ENCODE measurements around the gene FAM20C. TPM values are rescaled to one million over a fixed set of nuclear protein-coding genes. Genes with fewer than 3 reads are reported as not detected.

The FAM20C gene
- total RNA-seq, 1 donor from 2014 or later = 0.11 TPM

- POLR2A ChIA-PET = no interaction called here
- no peak for ATAC-seq (ENCODE audit: low read depth)
Measured at GRCh38 chr7:272631-273030, 80.3 kb downstream of the FAM20C start.

DNA sequence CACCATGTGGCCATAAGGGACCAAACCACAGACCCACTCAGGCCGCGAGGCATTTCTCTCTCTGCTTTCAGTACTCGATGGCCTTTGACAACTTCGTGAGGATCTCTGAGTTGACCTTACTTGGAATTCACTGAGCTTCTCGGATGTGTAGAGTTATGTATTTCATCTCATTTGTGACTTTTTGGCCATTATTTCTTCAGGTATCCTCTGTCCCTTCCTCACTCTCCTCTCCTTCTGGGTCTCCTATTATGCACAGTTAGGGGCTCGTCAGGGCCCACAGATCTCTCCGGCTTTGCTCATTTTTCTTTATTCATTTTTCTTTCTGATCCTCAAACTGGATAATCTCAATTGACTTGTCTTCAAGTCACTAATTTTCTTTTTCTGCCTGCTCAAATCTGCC is 81.0 kb downstream of the FAM20C start:
- Mint-ChIP-seq H3K4me3 (no peak overlapping the region), H3K36me3 (ENCODE audit: low read depth) (no peaks in the 10 kb centered on the region), H3K4me1 (no peaks in the 10 kb centered on the region), H3K27ac (no peak overlapping the region), H3K9me3 (peaks cover 18% of the 10 kb centered on the region), H3K27me3 (peaks cover 2% of the 10 kb centered on the region)
- ChIA-PET CTCF (no interaction called here), POLR2A (no interaction called here)
- intact Hi-C loops (cut with micrococcal nuclease) = no loop called here
- ATAC-seq (ENCODE audit: low read depth) (no peak), DNase-seq (no peak)
- TF ChIP-seq, protein P1, sequence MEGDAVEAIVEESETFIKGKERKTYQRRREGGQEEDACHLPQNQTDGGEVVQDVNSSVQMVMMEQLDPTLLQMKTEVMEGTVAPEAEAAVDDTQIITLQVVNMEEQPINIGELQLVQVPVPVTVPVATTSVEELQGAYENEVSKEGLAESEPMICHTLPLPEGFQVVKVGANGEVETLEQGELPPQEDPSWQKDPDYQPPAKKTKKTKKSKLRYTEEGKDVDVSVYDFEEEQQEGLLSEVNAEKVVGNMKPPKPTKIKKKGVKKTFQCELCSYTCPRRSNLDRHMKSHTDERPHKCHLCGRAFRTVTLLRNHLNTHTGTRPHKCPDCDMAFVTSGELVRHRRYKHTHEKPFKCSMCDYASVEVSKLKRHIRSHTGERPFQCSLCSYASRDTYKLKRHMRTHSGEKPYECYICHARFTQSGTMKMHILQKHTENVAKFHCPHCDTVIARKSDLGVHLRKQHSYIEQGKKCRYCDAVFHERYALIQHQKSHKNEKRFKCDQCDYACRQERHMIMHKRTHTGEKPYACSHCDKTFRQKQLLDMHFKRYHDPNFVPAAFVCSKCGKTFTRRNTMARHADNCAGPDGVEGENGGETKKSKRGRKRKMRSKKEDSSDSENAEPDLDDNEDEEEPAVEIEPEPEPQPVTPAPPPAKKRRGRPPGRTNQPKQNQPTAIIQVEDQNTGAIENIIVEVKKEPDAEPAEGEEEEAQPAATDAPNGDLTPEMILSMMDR (IDR thresholded peaks at IDR 0.05) = no peak

More at GRCh38 chr7:272631-273030, 80.3 kb downstream of the FAM20C start:
- intact Hi-C loops (cut with micrococcal nuclease) = no loop called here
- no peaks in the 10 kb centered on the region for H3K4me1 Mint-ChIP-seq
- H3K27ac Mint-ChIP-seq = no peak overlapping the region
- no peaks in the 10 kb centered on the region for H3K36me3 Mint-ChIP-seq (ENCODE audit: low read depth)
- TF ChIP-seq, protein P1 (IDR thresholded peaks at IDR 0.05) = no peak
- H3K9me3 Mint-ChIP-seq = peaks cover 18% of the 10 kb centered on the region
- no peak overlapping the region for H3K4me3 Mint-ChIP-seq
- DNase-seq = no peak
- CTCF ChIA-PET = no interaction called here
- peaks cover 2% of the 10 kb centered on the region for H3K27me3 Mint-ChIP-seq

DNA sequence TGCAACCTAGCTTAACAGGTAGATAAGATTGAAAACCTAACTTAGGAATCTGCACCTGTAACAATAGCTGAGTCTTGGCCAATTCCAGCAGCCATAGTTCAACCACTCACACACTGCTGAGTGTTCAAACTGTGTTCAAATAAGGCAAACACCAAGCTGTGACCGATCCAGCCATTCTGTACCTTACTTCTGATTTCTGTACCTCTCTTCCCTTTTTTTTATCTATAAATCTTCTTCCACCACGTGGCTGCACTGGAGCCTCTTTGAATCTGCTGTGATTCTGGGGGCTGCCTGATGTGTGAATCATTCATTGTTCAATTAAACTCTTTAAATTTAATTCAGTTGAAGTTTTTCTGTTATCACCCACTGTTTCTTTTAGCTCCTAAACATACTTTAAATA is 81.9 kb downstream of the FAM20C start:
- TF ChIP-seq, protein P1 (IDR thresholded peaks at IDR 0.05) = no peak
- CTCF ChIA-PET = no interaction called here
- intact Hi-C loops (cut with micrococcal nuclease) = no loop called here
- no peak overlapping the region for H3K27ac Mint-ChIP-seq
- ATAC-seq (ENCODE audit: low read depth) = no peak
- H3K4me1 Mint-ChIP-seq = no peaks in the 10 kb centered on the region
- H3K4me3 Mint-ChIP-seq = no peak overlapping the region
- POLR2A ChIA-PET = no interaction called here
- no peak for DNase-seq
- no peaks in the 10 kb centered on the region for H3K36me3 Mint-ChIP-seq (ENCODE audit: low read depth)
- peaks cover 18% of the 10 kb centered on the region for H3K9me3 Mint-ChIP-seq
- peaks cover 2% of the 10 kb centered on the region for H3K27me3 Mint-ChIP-seq

DNA sequence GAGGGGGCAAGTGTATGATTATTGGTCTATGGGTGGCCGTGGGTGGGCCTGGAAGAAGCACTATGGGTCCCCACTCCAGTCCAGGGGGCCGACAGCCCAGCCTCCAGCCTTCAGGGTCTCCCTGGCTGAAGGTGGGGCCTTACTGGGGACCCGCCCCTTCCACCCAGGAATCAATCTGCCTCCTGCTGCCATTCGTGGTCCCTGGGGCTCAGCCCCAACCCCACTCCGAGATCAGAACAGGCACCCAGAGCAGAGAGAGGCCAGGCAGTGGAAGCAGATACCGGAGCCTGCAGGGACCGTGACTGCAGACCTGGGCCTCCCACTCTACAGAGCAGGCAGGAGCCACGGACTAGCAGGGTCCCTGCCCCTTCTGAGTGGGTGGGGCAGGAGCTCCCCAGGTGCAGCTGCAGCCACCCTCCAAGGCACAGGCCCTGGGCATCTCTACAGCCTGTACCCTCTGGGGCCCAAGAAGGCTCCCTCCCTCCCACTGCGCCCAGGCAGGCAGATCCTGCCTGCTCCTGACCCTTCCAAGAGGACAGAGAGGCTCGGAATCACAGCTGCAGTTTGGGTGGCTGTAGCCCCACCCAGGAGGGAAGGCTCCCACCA is 84.0 kb downstream of the FAM20C start:
- CTCF ChIA-PET = no interaction called here
- Mint-ChIP-seq H3K4me1 (no peaks in the 10 kb centered on the region), H3K27ac (no peak overlapping the region), H3K9me3 (peaks cover 18% of the 10 kb centered on the region), H3K36me3 (ENCODE audit: low read depth) (no peaks in the 10 kb centered on the region), H3K27me3 (peaks cover 2% of the 10 kb centered on the region), H3K4me3 (no peak overlapping the region)
- intact Hi-C loops (cut with micrococcal nuclease) = no loop called here
- no peak for DNase-seq
- POLR2A ChIA-PET = no interaction called here
- TF ChIP-seq, protein P1 (IDR thresholded peaks at IDR 0.05) = no peak
- no peak for ATAC-seq (ENCODE audit: low read depth)

DNA sequence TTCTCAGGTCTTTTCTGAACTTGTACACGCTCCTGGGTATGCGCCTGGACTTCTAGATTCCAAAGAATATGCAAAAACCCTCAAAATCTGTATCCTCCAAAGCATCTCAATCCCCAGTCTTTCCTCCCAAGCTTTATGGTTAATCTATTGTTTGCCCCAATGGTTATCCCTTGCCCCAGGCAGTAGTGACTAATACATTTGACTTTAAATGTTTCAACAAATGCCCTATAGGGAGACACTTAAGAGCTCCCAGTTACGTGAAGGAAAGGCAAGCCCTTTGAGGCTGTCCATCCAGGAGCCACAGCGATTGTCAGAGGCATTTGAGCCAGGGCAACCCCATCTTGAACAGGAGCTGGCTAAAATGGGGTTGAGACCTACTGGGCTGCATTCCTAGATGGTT is 84.9 kb downstream of the FAM20C start:
- ChIA-PET POLR2A (no interaction called here), CTCF (no interaction called here)
- Mint-ChIP-seq H3K9me3 (peaks cover 18% of the 10 kb centered on the region), H3K27me3 (peaks cover 2% of the 10 kb centered on the region), H3K36me3 (ENCODE audit: low read depth) (no peaks in the 10 kb centered on the region), H3K27ac (no peak overlapping the region), H3K4me1 (no peaks in the 10 kb centered on the region), H3K4me3 (no peak overlapping the region)
- ATAC-seq (ENCODE audit: low read depth) (no peak), DNase-seq (no peak)
- intact Hi-C loops (cut with micrococcal nuclease) = no loop called here
- TF ChIP-seq, protein P1 (IDR thresholded peaks at IDR 0.05) = no peak
